ENCODE results near the gene SLC2A13.

- TF ChIP-seq CTCF (IDR thresholded peaks at IDR 0.05 in 8 of 11, conservative IDR thresholded peaks at IDR 0.05 in 3 of 11) = no peak
- TF ChIP-seq POLR2A (IDR thresholded peaks at IDR 0.05) = no peak
- no peak for TF ChIP-seq POLR2AphosphoS5 (IDR thresholded peaks at IDR 0.05)
Measured at GRCh38 chr12:39788239-39788638, 317.6 kb downstream of the SLC2A13 start.
